HT-29 (cell line): Measurements from ENCODE around the gene FMN2. TPM values are rescaled to one million over a fixed set of nuclear protein-coding genes. Genes with fewer than 3 reads are reported as not detected.

Experiments used
- DNase-seq: peaks from one replicate; pipeline ENCODE4 v3.0.0-alpha.2; 2015; ENCODE audit warnings: low spot score
- total RNA-seq: library from RNA; depleted of rRNA; stranded (reverse); fragments of >200 nt; shearing (Covaris generic); gene quantifications from 2 replicates; pipeline ENCODE4 v1.2.3, GENCODE V29; 2014

The FMN2 gene
- total RNA-seq, 1 experiment from 2014 or later = not detected

DNA sequence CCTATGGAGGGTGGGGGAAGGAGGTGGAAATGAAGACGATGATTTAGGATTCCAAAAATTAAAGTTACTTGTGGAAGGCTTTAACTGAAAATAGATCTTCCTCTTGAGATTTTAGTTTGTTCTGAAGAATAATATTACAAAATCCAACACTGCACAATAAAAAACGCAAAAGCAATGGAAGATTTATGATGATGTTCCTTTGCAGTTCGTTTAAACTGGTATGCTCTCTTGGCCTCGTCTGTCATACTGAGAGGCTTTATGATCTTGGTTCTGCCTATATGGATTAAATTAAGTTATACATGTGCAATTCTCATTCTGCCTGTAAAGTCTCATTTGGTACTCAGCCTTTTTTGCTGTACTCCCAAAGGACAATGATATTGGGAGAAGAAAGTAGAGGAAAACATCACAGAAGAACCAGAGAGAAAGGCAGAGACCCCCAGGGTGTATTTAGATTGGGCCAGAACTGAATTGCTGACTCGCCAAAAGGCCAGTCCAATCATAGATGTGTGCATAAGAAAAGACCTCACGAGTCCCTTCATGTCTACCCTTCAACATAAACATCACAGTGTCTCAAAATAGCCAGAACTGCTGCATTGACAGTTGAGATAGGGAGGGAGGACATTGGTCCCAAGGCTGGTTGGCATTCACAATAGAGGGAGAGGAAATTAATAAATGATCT is 331.7 kb downstream of the FMN2 start:
- no peak for DNase-seq

- DNase-seq = no peak
Observed at GRCh38 chr1:240424740-240425464, 333.2 kb downstream of the FMN2 start.

DNA sequence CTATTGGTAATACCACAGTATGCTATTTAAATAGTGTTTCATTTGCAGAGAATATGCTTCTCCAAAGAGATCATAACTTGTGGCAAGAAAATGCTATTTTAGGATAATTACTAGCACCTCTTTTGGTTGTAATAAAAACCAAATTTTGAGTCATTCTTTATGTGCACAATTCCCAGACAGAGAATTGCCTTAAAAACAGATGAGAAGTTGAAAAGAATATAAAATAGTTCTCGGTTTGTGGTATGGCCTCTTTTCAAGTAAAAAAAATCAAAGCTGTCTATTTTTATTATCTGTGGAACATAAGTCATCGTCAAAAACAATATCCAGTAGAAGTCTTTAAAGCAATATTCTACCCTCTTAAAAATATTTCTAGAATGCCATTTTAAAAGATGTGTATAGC is 334.4 kb downstream of the FMN2 start:
- DNase-seq = no peak

DNA sequence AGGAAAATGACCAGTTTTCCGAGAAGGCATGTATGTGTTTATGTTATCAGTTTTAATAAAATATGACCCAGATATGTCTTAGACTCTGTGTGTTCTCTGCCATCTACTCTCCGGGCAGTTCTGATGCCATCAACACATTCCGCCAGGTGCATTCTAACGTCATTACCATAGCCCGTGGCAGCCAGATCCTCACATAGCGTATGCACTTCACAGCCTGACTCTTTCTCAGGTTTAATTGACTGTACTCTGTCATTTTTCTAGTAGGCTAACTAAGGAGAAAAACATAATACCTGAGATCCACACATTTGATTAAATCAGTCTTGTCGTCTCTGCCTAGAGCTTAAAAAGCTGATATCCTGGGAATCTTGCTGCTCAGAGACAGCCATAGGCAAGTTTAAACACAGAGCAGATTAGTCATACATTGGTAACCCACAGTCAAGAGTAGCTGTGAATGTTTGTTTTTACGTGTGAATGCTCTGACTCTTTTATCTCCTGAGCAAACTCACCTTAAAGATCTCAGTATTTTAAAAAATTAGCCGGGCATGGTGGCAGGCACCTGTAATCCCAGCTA is 344.4 kb downstream of the FMN2 start:
- no peak for DNase-seq

- no peak for DNase-seq
Observed at GRCh38 chr1:240441669-240442068, 350.0 kb downstream of the FMN2 start.

DNA sequence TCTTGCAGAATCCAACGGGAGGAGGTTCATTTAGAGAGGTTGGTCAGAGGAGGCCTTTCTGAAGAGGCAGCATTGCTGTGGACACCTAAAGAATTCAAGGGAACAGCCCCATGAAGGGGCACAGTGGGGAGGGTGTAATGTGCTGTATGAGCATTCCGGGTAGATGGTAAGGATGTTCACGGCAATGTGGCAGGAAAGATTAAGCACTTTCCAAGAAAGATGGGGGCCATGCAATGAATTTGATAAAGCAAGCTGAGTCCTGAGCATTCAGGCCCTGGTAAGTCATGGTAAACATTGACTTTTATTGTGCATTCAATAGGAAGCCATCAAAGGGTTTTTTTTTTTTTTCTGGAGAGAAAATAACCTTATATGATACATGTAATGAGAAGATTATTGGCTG is 353.7 kb downstream of the FMN2 start:
- no peak for DNase-seq

- DNase-seq = peak; percentile 31
Observed at GRCh38 chr1:240455228-240455821, 363.6 kb downstream of the FMN2 start.

DNA sequence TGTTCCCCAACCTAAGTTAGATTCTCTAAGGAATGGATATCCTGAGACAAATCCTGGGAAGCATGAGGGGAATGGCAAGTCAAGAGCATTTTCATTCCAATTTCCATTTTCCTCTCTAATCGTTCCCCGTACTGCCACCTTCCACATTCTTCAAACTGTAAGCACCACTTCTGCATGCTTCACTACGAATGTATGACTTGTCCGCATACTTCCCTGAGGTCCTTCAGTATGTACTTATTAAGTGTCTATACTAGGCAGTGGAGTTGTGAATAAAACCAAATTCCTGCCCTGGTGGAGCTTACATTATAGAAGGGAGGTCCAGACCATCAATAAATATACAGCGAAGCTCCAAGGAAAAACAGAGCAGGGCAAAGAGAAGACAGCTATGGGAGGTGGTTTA is 365.5 kb downstream of the FMN2 start:
- DNase-seq = no peak

- DNase-seq = no peak
Observed at GRCh38 chr1:240462277-240462676, 370.6 kb downstream of the FMN2 start.

- no peak for DNase-seq
Observed at GRCh38 chr1:240462766-240463395, 371.2 kb downstream of the FMN2 start.

DNA sequence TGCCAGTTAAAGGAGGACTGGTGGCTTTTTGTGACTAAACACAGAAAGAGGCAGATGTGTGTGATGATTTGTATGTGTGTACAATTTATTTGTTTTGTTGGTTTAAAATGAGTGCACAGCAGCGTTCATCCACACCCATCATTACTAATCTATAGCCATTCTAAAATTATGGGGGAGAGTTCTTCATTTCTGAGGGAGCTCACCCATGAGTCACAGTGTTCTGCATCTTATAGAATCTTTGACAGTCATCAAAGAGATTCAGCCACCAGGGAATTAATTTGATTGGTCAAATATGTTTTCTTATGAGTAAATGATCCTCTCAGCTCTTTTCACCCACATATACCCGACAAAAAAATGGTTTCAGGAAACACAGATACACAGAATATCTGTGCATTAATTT is 372.4 kb downstream of the FMN2 start:
- no peak for DNase-seq

DNA sequence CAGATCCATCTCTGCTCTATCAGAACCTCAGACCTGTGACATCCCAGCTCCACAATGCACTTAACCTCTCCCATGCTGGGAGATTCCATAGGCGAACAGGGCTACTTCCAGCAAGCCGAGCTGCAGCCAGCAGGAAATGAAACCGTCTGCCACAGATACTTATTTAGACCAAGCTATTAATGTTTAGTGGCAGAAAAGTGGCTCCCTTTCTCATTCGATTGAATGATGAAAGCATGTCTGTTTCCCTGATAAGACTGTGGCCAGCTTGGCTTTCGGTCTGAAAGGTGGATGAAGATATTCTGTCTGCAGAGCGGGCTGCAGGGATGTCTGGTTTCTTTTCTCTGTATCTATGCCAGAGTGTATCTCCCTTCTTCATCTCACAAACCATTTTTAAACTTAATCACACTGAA is 373.9 kb downstream of the FMN2 start:
- DNase-seq = no peak

- no peak for DNase-seq
Observed at GRCh38 chr1:240466509-240466908, 374.8 kb downstream of the FMN2 start.

DNA sequence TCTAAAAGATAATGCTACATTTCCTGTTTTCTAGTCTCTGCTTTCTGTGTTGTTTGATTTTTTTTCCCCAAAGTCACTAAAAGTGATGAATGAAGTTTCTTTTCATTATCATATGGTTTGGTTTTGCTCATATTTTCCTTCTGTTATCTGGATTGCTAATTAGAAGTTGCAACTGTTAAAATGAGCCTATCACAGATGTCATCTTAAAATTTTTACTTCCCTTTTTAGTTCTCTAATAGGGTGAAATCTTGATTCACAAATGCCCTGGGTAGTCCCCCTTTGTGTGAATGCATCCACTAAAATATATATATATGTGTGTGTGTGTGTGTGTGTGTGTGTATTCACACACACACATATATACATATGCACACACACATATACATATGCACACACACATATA is 376.2 kb downstream of the FMN2 start:
- DNase-seq = no peak

- no peak for DNase-seq
Observed at GRCh38 chr1:240468656-240469055, 377.0 kb downstream of the FMN2 start.

GRCh38 chr1:240474133-240474614 is 382.5 kb downstream of the FMN2 start:
- DNase-seq = no peak

DNA sequence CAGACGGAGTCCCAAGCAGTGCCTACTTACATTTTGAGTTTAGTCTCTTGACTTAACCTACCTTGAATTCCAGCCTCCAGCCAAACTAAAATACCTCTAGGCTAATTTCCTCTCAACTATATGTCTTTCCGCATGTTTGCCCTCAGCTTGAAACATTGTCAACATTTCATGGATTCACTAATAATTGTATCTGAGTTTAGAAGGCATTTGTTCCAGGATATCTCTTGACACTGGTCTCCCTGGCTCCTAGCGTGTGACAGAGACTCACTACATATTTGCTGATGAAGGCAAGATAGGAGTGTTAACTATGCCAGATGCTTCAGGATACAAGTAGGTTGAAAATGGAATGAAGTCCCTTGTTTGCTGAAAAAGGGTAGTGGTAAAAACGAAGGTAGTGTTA is 384.1 kb downstream of the FMN2 start:
- no peak for DNase-seq

DNA sequence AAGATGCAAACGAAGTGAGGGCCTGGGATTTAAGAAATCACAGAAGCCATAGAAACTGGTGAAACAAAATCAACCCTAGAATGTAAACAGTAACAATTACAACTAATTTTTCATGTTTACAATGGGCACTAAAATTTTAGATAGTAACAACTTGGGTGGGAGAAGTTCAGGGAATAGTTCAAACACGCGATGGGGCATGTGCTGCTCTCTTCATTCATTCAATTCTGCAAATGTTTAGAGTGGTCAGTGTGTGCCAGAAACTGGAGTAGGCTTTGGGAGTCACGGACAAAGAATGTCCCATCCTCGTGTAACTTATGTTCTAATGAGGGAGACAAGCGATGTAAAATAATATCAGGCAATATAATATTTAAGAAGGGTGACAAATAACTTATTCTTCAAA is 386.9 kb downstream of the FMN2 start:
- DNase-seq = no peak

DNA sequence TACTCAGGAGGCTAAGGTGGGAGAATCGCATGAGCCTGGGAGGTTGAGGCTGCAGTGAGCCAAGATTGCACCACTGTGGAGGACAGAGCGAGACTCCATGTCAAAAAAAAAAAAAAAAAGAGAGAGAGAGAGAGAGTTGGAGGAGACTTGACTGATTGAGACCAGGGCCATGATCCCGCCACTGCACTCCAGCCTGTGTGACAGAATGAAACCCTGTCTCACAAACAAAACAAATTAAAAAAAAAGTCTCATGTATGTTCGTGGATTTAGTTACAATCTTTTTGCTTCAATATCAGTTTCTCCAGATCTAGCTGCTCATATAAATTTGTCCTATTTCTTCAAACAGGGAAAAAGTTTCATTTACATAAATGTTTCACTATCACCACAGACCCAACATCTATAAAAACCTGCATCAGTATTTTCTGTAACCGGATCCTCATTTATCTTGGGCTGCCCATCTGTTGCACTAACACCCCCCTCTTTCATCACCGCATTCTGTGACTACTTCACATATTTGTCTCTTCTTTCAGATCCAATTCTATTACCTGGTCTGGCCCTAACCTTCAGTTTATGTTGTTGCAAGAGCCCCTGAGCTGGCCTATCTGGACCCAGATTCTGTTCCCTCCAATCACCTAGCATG is 393.2 kb downstream of the FMN2 start:
- DNase-seq = no peak

- DNase-seq = no peak
Observed at GRCh38 chr1:240486611-240487010, 394.9 kb downstream of the FMN2 start.

DNA sequence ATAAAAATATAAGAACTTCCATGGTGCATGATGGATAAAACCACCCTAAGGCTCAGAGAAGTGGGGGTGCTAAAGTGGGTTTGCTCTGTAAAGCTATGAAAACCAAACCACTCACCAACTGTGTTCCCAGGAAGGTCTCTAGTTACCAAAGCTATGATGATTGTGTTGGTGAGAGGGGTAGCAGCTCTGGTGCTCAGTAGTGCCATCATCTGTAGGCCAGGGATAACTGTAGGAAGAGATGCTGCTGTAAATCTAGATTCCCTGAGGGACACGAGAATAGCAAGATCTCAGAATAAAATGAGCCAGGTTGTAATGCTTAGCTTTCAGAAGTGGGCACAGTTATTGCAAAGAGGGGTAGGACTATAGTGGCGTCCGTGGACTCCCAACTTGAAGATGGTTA is 395.8 kb downstream of the FMN2 start:
- no peak for DNase-seq

DNA sequence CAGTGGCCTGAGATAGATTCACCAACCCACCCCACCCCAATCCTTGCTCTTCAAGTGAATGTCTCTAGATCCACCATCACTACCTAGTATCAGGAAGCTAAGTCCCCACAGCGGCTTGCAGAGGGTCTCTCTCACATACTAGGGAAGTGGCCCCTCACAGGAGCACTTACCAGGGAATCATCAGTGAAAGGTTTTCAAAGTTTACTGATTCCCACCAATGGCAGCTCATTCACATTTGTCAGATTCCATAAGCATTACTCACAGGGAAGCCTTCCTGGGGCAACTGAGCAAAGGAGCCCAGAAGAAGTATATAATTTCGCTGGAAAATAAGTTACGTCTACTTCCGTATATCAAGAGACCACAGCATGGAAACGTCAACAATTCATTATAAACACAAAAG is 399.5 kb downstream of the FMN2 start:
- no peak for DNase-seq
